Measurements from ENCODE around the gene SIX6.

DNA sequence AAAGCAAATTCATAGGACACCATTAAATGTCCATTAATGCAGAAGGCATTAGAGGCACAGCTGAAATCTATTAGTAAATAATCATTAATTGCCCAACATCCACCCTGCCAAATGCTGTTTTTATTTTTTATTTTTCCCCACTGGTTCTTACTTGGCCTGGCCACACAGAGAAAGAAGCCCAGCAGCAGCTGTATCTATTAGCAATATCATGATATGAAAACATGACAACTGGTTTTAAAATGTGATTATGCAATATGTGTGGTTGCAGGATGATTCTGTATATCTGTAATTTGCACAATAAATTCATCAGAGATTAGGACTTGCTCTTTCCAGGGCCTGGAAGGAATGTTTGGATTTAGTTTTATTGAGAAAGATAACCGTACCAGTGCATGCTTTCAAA, 44.9 kb downstream of the SIX6 start:
- TF ChIP-seq CTCF (IDR thresholded peaks at IDR 0.05; ENCODE audit: low read length) (no peak), EZH2phosphoT487 (IDR thresholded peaks at IDR 0.05; ENCODE audit: low read length) (no peak)

Measured in MM.1S (cell line).